Epithelial cell of esophagus (primary cell): Measurements from ENCODE around the gene HCRTR1.

Experiments used
- DNase-seq: peaks from one replicate; pipeline ENCODE4 v3.0.0; 2010; ENCODE audit warnings: low read depth
- H3K4me3 ChIP-seq: 2 replicates; pipeline ENCODE4 v1.5.1; 2011; ENCODE audit warnings: mild to moderate bottlenecking, low read length, control low read depth
- CTCF ChIP-seq: IDR thresholded peaks from 2 replicates; pipeline ENCODE4 v1.5.1; 2011; ENCODE audit warnings: low read depth, mild to moderate bottlenecking, low read length, control low read depth, inconsistent platforms; ENCODE audit not compliant: insufficient read depth; ENCODE audit errors: missing control alignments

HCRTR1 gene

DNA sequence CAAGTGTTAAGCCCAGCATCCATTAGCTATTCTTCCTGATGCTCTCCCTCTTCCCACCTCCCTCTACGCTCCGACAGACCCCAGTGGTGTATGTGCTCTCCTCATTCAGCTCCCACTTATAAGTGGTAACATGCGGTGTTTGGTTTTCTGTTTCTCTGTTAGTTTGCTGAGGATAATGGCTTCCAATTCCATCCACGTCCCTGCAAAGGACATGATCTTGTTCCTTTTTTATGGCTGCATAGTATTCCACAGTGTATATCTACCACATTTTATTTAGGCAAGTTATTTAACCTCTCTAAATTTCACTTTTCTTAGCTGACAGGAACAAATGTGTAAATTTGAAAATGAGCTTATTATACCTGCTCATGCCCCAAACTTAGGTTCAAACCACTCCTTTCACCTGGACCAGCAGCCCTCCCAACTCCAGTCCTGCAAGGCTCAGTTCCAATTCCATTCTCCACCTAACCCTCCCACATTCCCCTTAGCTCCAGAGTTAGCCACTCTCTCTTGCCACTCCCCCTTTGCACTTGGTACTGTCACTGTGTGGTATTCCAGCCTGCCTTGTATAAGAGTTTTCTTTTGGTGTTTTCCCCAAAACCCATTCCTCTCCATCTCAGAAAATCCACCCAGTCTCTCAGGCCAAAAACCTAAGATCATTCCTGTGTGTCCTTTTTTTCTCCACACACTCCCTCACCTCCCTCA lies 28.9 kb downstream of the HCRTR1 start:
- no peak for TF ChIP-seq CTCF
- DNase-seq = no peak

GRCh38 chr1:31647106-31647505 lies 29.6 kb downstream of the HCRTR1 start:
- TF ChIP-seq CTCF = no peak
- no peak for DNase-seq
- no peak overlapping the region for H3K4me3 ChIP-seq

More for the DNA sequence above, 28.9 kb downstream of the HCRTR1 start:
- H3K4me3 ChIP-seq = no peak overlapping the region

GRCh38 chr1:31648190-31648589 lies 30.7 kb downstream of the HCRTR1 start:
- no peak overlapping the region for H3K4me3 ChIP-seq
- no peak for DNase-seq
- TF ChIP-seq CTCF = no peak

- H3K4me3 ChIP-seq = no peak overlapping the region
- no peak for TF ChIP-seq CTCF
- DNase-seq = no peak
Measured at GRCh38 chr1:31648641-31649357, 31.3 kb downstream of the HCRTR1 start.

- H3K4me3 ChIP-seq = no peak overlapping the region
- TF ChIP-seq CTCF = no peak
- no peak for DNase-seq
Measured at GRCh38 chr1:31650161-31651088, 32.9 kb downstream of the HCRTR1 start.

GRCh38 chr1:31651089-31651420 lies 33.6 kb downstream of the HCRTR1 start:
- H3K4me3 ChIP-seq = no peak overlapping the region
- no peak for TF ChIP-seq CTCF
- no peak for DNase-seq
